Measurements from ENCODE around the gene CENPX. TPM values are rescaled to one million over a fixed set of nuclear protein-coding genes. Genes with fewer than 3 reads are reported as not detected.

The CENPX gene
- total RNA-seq, 1 experiment from 2014 or later, result 344 TPM

- Histone ChIP-seq H3K27ac (ENCODE audit: low read length) (no peak overlapping the region), H3F3A (ENCODE audit: low read length, unreplicated experiment) (no peaks in the 10 kb centered on the region), H3K27me3 (ENCODE audit: low read length) (no peaks in the 10 kb centered on the region), H3K4me1 (ENCODE audit: insufficient read depth, low read length) (peaks cover 10% of the 10 kb centered on the region), H3K4me2 (ENCODE audit: low read length) (no peak overlapping the region), H3K9me3 (ENCODE audit: low read length) (no peaks in the 10 kb centered on the region), H3K36me3 (ENCODE audit: low read depth, low read length) (peaks cover 58% of the 10 kb centered on the region), H3K9me2 (replicated peaks; ENCODE audit: low read length) (no peaks in the 10 kb centered on the region), H2AFZ (ENCODE audit: low read length) (no peak overlapping the region), H3K79me2 (ENCODE audit: low read length) (peaks cover 15% of the 10 kb centered on the region), H3K4me3 (ENCODE audit: low read length) (no peak overlapping the region), H4K20me1 (ENCODE audit: low read length) (no peaks in the 10 kb centered on the region), H3K9ac (ENCODE audit: low read length) (no peak overlapping the region)
- DNase-seq (no peak), ATAC-seq (no peak)
- intact Hi-C loops (cut with micrococcal nuclease), result no loop called here
- TF ChIP-seq EZH2phosphoT487 (IDR thresholded peaks at IDR 0.05; ENCODE audit: borderline replicate concordance, low read length), result no peak
- no peak for TF ChIP-seq CTCF (conservative IDR thresholded peaks at IDR 0.05; ENCODE audit: low read depth, low read length)
- TF ChIP-seq EZH2 (IDR thresholded peaks at IDR 0.05; ENCODE audit: low read length, unreplicated experiment), result no peak
- POLR2A ChIA-PET (ENCODE audit: unreplicated experiment), result no interaction called here
- CTCF ChIA-PET, result no interaction called here
- no TSS peak for BruUV-seq (replicated peaks)
Measured at GRCh38 chr17:82059272-82060000, 36.8 kb upstream of the CENPX start.

DNA sequence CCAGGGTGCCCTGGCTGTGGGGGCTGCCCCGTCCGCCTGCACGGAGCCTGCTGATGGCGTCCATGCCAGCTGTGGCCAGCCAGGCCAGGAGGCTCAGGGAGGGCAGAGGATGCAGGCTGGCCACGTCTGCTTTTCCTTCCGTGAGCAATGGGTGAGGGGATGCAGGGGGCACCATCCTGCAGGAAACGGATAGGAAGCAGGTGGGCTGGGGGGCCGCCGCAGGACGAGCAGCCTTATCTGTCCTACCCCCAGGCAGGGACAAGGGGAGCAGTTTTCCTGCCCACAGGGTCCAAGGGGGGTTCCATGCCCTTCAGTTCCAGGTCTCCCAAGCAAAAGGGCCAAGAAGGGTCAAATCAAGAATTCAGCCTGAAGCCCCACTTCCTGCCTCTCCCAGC is 36.2 kb upstream of the CENPX start:
- Histone ChIP-seq H3K9ac (ENCODE audit: low read length) (no peak overlapping the region), H3K4me2 (ENCODE audit: low read length) (no peak overlapping the region), H2AFZ (ENCODE audit: low read length) (no peak overlapping the region), H3K27me3 (ENCODE audit: low read length) (no peaks in the 10 kb centered on the region), H3K4me3 (ENCODE audit: low read length) (no peak overlapping the region), H3K36me3 (ENCODE audit: low read depth, low read length) (peaks cover 55% of the 10 kb centered on the region), H3F3A (ENCODE audit: low read length, unreplicated experiment) (no peaks in the 10 kb centered on the region), H3K9me3 (ENCODE audit: low read length) (no peaks in the 10 kb centered on the region), H4K20me1 (ENCODE audit: low read length) (no peaks in the 10 kb centered on the region), H3K9me2 (replicated peaks; ENCODE audit: low read length) (no peaks in the 10 kb centered on the region), H3K79me2 (ENCODE audit: low read length) (peaks cover 11% of the 10 kb centered on the region), H3K27ac (ENCODE audit: low read length) (no peak overlapping the region), H3K4me1 (ENCODE audit: insufficient read depth, low read length) (peaks cover 4% of the 10 kb centered on the region)
- no peak for DNase-seq
- ATAC-seq, result no peak
- TF ChIP-seq CTCF (conservative IDR thresholded peaks at IDR 0.05; ENCODE audit: low read depth, low read length) (no peak), EZH2 (IDR thresholded peaks at IDR 0.05; ENCODE audit: low read length, unreplicated experiment) (no peak), EZH2phosphoT487 (IDR thresholded peaks at IDR 0.05; ENCODE audit: borderline replicate concordance, low read length) (no peak)
- ChIA-PET CTCF (no interaction called here), POLR2A (ENCODE audit: unreplicated experiment) (no interaction called here)
- intact Hi-C loops (cut with micrococcal nuclease), result no loop called here
- BruUV-seq (replicated peaks), result no TSS peak

- ATAC-seq (peak; percentile 7; the same call in 1 of the 2 replicates), DNase-seq (no peak)
- Histone ChIP-seq H3K4me1 (ENCODE audit: insufficient read depth, low read length) (peaks cover 1% of the 10 kb centered on the region; the same call in 1 of the 2 replicates), H3F3A (ENCODE audit: low read length, unreplicated experiment) (no peaks in the 10 kb centered on the region), H3K4me2 (ENCODE audit: low read length) (no peak overlapping the region), H3K79me2 (ENCODE audit: low read length) (peaks cover 11% of the 10 kb centered on the region), H3K36me3 (ENCODE audit: low read depth, low read length) (peaks cover 55% of the 10 kb centered on the region), H4K20me1 (ENCODE audit: low read length) (no peaks in the 10 kb centered on the region), H3K27ac (ENCODE audit: low read length) (no peak overlapping the region), H3K4me3 (ENCODE audit: low read length) (no peak overlapping the region), H3K9me3 (ENCODE audit: low read length) (no peaks in the 10 kb centered on the region), H2AFZ (ENCODE audit: low read length) (no peak overlapping the region), H3K27me3 (ENCODE audit: low read length) (no peaks in the 10 kb centered on the region), H3K9ac (ENCODE audit: low read length) (no peak overlapping the region), H3K9me2 (replicated peaks; ENCODE audit: low read length) (no peaks in the 10 kb centered on the region)
- BruUV-seq (replicated peaks), result no TSS peak
- TF ChIP-seq CTCF (conservative IDR thresholded peaks at IDR 0.05; ENCODE audit: low read depth, low read length), result no peak
- TF ChIP-seq EZH2phosphoT487 (IDR thresholded peaks at IDR 0.05; ENCODE audit: borderline replicate concordance, low read length), result no peak
- no peak for TF ChIP-seq EZH2 (IDR thresholded peaks at IDR 0.05; ENCODE audit: low read length, unreplicated experiment)
- POLR2A ChIA-PET (ENCODE audit: unreplicated experiment), result no interaction called here
- CTCF ChIA-PET, result interaction anchor here (0.6 kb wide), 1 partner anchor 198 kb away, joined by 3 read pairs; the partner anchor contains the start of gene P4HB
- intact Hi-C loops (cut with micrococcal nuclease), result no loop called here
Measured at GRCh38 chr17:82058230-82058854, 35.7 kb upstream of the CENPX start.
